HepG2 (cell line): ENCODE data around the gene YBX2. TPM values are rescaled to one million over a fixed set of nuclear protein-coding genes. Genes with fewer than 3 reads are reported as not detected.
A peak's percentile ranks its signal among the peaks of the same experiment; 100 is the strongest.

Experiments used
- HNF1A ChIP-seq, 2 experiments: sonication (generic) in 1 of 2; formaldehyde crosslinking in 1 of 2; IDR thresholded peaks; 2 replicates each; pipeline versions ENCODE4 v1.4.0 to v1.6.1; 2016 to 2020; ENCODE audit warnings: borderline replicate concordance in 1 of 2, low read depth in 1 of 2, mild to moderate bottlenecking in 1 of 2, missing genetic modification reagents in 1 of 2
- IKZF1 ChIP-seq: fragments of 450-650 bp; IDR thresholded peaks from 2 replicates; pipeline ENCODE4 v1.7.1; 2016
- JUND ChIP-seq: sonication (generic); formaldehyde crosslinking; IDR thresholded peaks from 2 replicates; pipeline ENCODE4 v1.8.0; 2022; ENCODE audit warnings: mild to moderate bottlenecking, missing genetic modification reagents
- KDM6A ChIP-seq: IDR thresholded peaks from 2 replicates; pipeline ENCODE4 v1.6.1; 2016; ENCODE audit warnings: low read depth
- PBX2 ChIP-seq: IDR thresholded peaks from 2 replicates; pipeline ENCODE4 v1.6.1; 2016; ENCODE audit warnings: control low read depth
- SP4 ChIP-seq: sonication (generic); formaldehyde crosslinking; IDR thresholded peaks from 2 replicates; pipeline ENCODE4 v1.8.1; 2023; ENCODE audit warnings: mild to moderate bottlenecking, missing genetic modification reagents
- THAP8 ChIP-seq: sonication (generic); formaldehyde crosslinking; IDR thresholded peaks from 2 replicates; pipeline ENCODE4 v1.5.1; 2020; ENCODE audit warnings: missing genetic modification reagents, mild to moderate bottlenecking, borderline replicate concordance
- USF2 ChIP-seq, 2 experiments: sonication (generic) in 1 of 2; formaldehyde crosslinking in 1 of 2; IDR thresholded peaks; 2 replicates each; pipeline versions ENCODE4 v1.5.1 to v1.6.1; 2011 to 2020; ENCODE audit warnings: borderline replicate concordance in 1 of 2, low read depth in 1 of 2, low read length in 1 of 2, mild to moderate bottlenecking in 1 of 2, missing genetic modification reagents in 1 of 2, moderate library complexity in 1 of 2
- ZFP62 ChIP-seq: sonication (generic); formaldehyde crosslinking; IDR thresholded peaks from 2 replicates; pipeline ENCODE4 v1.4.0; 2020; ENCODE audit warnings: missing genetic modification reagents
- ZNF354B ChIP-seq: sonication (generic); formaldehyde crosslinking; IDR thresholded peaks from 2 replicates; pipeline ENCODE4 v1.8.0; 2022; ENCODE audit warnings: mild to moderate bottlenecking, missing genetic modification reagents
- ZNF547 ChIP-seq: sonication (generic); formaldehyde crosslinking; IDR thresholded peaks from 2 replicates; pipeline ENCODE4 v1.5.1; 2020; ENCODE audit warnings: mild to moderate bottlenecking, missing genetic modification reagents
- ZNF629 ChIP-seq: sonication (generic); formaldehyde crosslinking; conservative IDR thresholded peaks from 2 replicates; pipeline ENCODE4 v1.5.0; 2020; ENCODE audit warnings: missing genetic modification reagents
- polyA plus RNA-seq, 8 experiments: library from polyadenylated mRNA; depleted of rRNA in 3 of 8; stranded (reverse) in 7 of 8; unstranded in 1 of 8; fragments of >200 nt; fragmentation: Illumina TruSeq in 4 of 8; extraction: Trizol in 4 of 8; gene quantifications; 2 replicates each; pipeline versions ENCODE4 v1.2.1 to v1.2.3, GENCODE V29; 2011 to 2016; ENCODE audit warnings: low read depth in 4 of 8, missing spikeins in 1 of 8, mixed read lengths in 1 of 8; ENCODE audit not compliant: insufficient read depth in 1 of 8
- total RNA-seq, 5 experiments: library from RNA; depleted of rRNA; stranded (reverse); fragments of >200 nt; fragmentation: Illumina TruSeq; extraction: Trizol; gene quantifications; 2 replicates each; pipeline ENCODE4 v1.2.3, GENCODE V29; 2016; ENCODE audit warnings: low read depth in 1 of 5

Gene YBX2
- total and polyA plus RNA-seq, 2 of the 13 experiments (the other 11 are each of a cell fraction or from before 2014, with no cell fraction given), result 0.12 to 0.22 TPM

- TF ChIP-seq THAP8 (no peak), PBX2 (CRISPR knock-in tag) (no peak), ZFP62 (no peak), ZNF547 (CRISPR knock-in tag) (peak; percentile 8; the same call in 1 of the 2 replicates), IKZF1 (no peak), SP4 (CRISPR knock-in tag) (0 out of 2 replicates have a peak, but pooled peaks have one; percentile 75), KDM6A (CRISPR knock-in tag) (no peak), JUND (CRISPR knock-in tag) (no peak), ZNF629 (CRISPR knock-in tag) (no peak), ZNF354B (no peak), USF2 (IDR thresholded peaks at IDR 0.05; ENCODE audit: low read depth, low read length) (no peak), USF2 (CRISPR knock-in tag; IDR thresholded peaks at IDR 0.05; ENCODE audit: borderline replicate concordance) (no peak), HNF1A (IDR thresholded peaks at IDR 0.05; ENCODE audit: low read depth) (no peak), HNF1A (CRISPR knock-in tag; IDR thresholded peaks at IDR 0.05; ENCODE audit: borderline replicate concordance) (no peak)
Observed at GRCh38 chr17:7307686-7308624, 13.5 kb upstream of the YBX2 start (continued).
